ENCODE data around the gene TEX29. TPM values are rescaled to one million over a fixed set of nuclear protein-coding genes. Genes with fewer than 3 reads are reported as not detected.
A peak's percentile ranks its signal among the peaks of the same experiment; 100 is the strongest.

The TEX29 gene
- total RNA-seq, 4 donors from 2014 or later = 1.1 to 3.4 TPM; not detected in 2

- H3K27ac ChIP-seq = no peak overlapping the region
- H3K4me3 ChIP-seq = no peak overlapping the region
- H3K9me3 ChIP-seq = no peaks in the 10 kb centered on the region
- peaks cover 2 to 68% of the 10 kb centered on the region in 2 donors for H3K36me3 ChIP-seq
- intact Hi-C loops (cut with DNase I; ENCODE audit: low total_unique reads) (no loop called here), in situ Hi-C loops (cut with MboI; ENCODE audit: low sequenced_read_pairs in 4 of 4) (no loop called here)
- ATAC-seq = peak in 1 of 2 donors; percentile 47
- no peaks in the 10 kb centered on the region for H3K27me3 ChIP-seq
- no peak for DNase-seq
- H3K4me1 ChIP-seq = peaks cover 0 to 5% of the 10 kb centered on the region in 2 donors
- no peak for TF ChIP-seq CTCF (IDR thresholded peaks at IDR 0.05 in 4 of 5, conservative IDR thresholded peaks at IDR 0.05 in 1 of 5)
- TF ChIP-seq POLR2A (IDR thresholded peaks at IDR 0.05) = no peak
Measured at GRCh38 chr13:111302045-111302726, 18.3 kb upstream of the TEX29 start.

GRCh38 chr13:111303559-111303958, 16.9 kb upstream of the TEX29 start:
- in situ Hi-C loops (cut with MboI; ENCODE audit: low sequenced_read_pairs in 4 of 4) (no loop called here), intact Hi-C loops (cut with DNase I; ENCODE audit: low total_unique reads) (no loop called here)
- Histone ChIP-seq H3K4me1 (peaks cover 0 to 5% of the 10 kb centered on the region in 2 donors), H3K9me3 (no peaks in the 10 kb centered on the region), H3K27ac (no peak overlapping the region), H3K4me3 (no peak overlapping the region), H3K36me3 (peaks cover 2 to 81% of the 10 kb centered on the region in 2 donors), H3K27me3 (no peaks in the 10 kb centered on the region)
- TF ChIP-seq CTCF (IDR thresholded peaks at IDR 0.05 in 4 of 5, conservative IDR thresholded peaks at IDR 0.05 in 1 of 5) (no peak), POLR2A (IDR thresholded peaks at IDR 0.05) (no peak)
- DNase-seq (no peak), ATAC-seq (no peak)

GRCh38 chr13:111304041-111304544, 16.3 kb upstream of the TEX29 start:
- ATAC-seq = no peak
- Histone ChIP-seq H3K27me3 (no peaks in the 10 kb centered on the region), H3K27ac (no peak overlapping the region), H3K9me3 (no peaks in the 10 kb centered on the region), H3K4me1 (peaks cover 0 to 5% of the 10 kb centered on the region in 2 donors), H3K4me3 (no peak overlapping the region), H3K36me3 (peaks cover 2 to 84% of the 10 kb centered on the region in 2 donors)
- intact Hi-C loops (cut with DNase I; ENCODE audit: low total_unique reads) = no loop called here
- in situ Hi-C loops (cut with MboI; ENCODE audit: low sequenced_read_pairs in 4 of 4) = no loop called here
- TF ChIP-seq POLR2A (IDR thresholded peaks at IDR 0.05) (no peak), CTCF (IDR thresholded peaks at IDR 0.05 in 4 of 5, conservative IDR thresholded peaks at IDR 0.05 in 1 of 5) (no peak)
- DNase-seq = no peak

GRCh38 chr13:111304603-111305289, 15.7 kb upstream of the TEX29 start:
- Histone ChIP-seq H3K4me1 (peaks cover 0 to 5% of the 10 kb centered on the region in 2 donors), H3K4me3 (no peak overlapping the region), H3K27me3 (no peaks in the 10 kb centered on the region), H3K27ac (no peak overlapping the region), H3K36me3 (peaks cover 2 to 82% of the 10 kb centered on the region in 2 donors), H3K9me3 (no peaks in the 10 kb centered on the region)
- no peak for ATAC-seq
- intact Hi-C loops (cut with DNase I; ENCODE audit: low total_unique reads) (no loop called here), in situ Hi-C loops (cut with MboI; ENCODE audit: low sequenced_read_pairs in 4 of 4) (no loop called here)
- DNase-seq = no peak
- TF ChIP-seq CTCF (IDR thresholded peaks at IDR 0.05 in 4 of 5, conservative IDR thresholded peaks at IDR 0.05 in 1 of 5) (no peak), POLR2A (IDR thresholded peaks at IDR 0.05) (no peak)

All from gastrocnemius medialis (tissue), 4 donors.